Measurements from ENCODE around the gene DCP1A. TPM values are rescaled to one million over a fixed set of nuclear protein-coding genes. Genes with fewer than 3 reads are reported as not detected.

DCP1A gene
- total RNA-seq, 4 donors from 2014 or later = 15.2 to 28.4 (median 21.5) TPM

DNA sequence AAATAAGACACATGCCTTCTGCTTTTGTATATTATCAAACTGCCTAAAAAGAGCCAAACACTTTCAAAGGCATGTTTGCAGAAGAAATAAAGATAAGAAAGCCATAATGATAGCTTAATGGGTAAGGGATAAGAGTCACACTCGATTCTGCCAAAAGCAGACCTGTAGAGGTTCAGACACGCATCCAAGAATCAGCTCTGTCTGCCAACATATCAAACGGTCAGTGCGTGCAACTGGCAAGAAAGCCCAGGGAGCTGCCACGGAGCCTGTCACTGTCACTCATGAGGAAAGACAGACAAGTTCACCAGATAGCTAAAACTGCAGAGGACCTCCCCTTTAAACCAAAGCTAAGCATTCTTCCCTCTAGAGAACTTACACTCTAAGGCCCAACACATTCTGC, 23.2 kb downstream of the DCP1A start:
- intact Hi-C loops (cut with DNase I; ENCODE audit: low total_unique reads) = no loop called here
- 28 to 51% methylated on average over 5 of the region's 5 CpGs for WGBS, 2 donors
- no peak for DNase-seq (ENCODE audit: low spot score in 2 of 2)
- no peak overlapping the region for H3K4me3 ChIP-seq (ENCODE audit: low read depth, poor library complexity, severe bottlenecking)
- TF ChIP-seq, protein P1, sequence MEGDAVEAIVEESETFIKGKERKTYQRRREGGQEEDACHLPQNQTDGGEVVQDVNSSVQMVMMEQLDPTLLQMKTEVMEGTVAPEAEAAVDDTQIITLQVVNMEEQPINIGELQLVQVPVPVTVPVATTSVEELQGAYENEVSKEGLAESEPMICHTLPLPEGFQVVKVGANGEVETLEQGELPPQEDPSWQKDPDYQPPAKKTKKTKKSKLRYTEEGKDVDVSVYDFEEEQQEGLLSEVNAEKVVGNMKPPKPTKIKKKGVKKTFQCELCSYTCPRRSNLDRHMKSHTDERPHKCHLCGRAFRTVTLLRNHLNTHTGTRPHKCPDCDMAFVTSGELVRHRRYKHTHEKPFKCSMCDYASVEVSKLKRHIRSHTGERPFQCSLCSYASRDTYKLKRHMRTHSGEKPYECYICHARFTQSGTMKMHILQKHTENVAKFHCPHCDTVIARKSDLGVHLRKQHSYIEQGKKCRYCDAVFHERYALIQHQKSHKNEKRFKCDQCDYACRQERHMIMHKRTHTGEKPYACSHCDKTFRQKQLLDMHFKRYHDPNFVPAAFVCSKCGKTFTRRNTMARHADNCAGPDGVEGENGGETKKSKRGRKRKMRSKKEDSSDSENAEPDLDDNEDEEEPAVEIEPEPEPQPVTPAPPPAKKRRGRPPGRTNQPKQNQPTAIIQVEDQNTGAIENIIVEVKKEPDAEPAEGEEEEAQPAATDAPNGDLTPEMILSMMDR (IDR thresholded peaks at IDR 0.05) = no peak
- TF ChIP-seq POLR2A (IDR thresholded peaks at IDR 0.05) = no peak

DNA sequence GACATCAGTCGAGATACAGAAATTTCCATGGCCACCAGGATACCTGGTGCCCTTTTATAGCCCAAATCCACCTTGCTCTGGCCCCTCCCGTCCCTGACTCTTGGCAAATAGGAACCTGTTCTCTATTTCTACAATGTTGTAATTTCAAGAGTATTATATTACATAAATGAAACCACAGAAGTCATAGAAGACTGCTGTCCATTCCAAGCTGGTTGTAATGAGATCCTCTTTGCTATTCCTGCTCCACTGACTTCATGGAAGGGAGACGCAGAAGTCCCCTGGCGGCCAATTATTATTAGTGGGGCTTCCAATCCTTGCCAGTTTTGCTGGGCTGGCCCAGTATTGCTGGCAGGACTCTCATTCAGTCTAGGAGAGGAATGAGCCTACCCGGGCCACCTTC, 26.6 kb downstream of the DCP1A start:
- no peak for DNase-seq (ENCODE audit: low spot score in 2 of 2)
- H3K4me3 ChIP-seq (ENCODE audit: low read depth, poor library complexity, severe bottlenecking) = no peak overlapping the region
- intact Hi-C loops (cut with DNase I; ENCODE audit: low total_unique reads) = no loop called here
- no peak for TF ChIP-seq POLR2A (IDR thresholded peaks at IDR 0.05)
- 84 to 89% methylated on average over 5 of the region's 5 CpGs for WGBS, 2 donors

- intact Hi-C loops (cut with DNase I; ENCODE audit: low total_unique reads) = no loop called here
- no peak for TF ChIP-seq POLR2A (IDR thresholded peaks at IDR 0.05)
- TF ChIP-seq, protein P1 (IDR thresholded peaks at IDR 0.05) = no peak
- no peak overlapping the region for H3K4me3 ChIP-seq (ENCODE audit: low read depth, poor library complexity, severe bottlenecking)
- DNase-seq (ENCODE audit: low spot score in 2 of 2) = no peak
- 56 to 86% methylated on average over 3 of the region's 3 CpGs for WGBS, 2 donors
Measured at GRCh38 chr3:53318522-53318921, 28.8 kb downstream of the DCP1A start.

GRCh38 chr3:53312832-53313231, 34.5 kb downstream of the DCP1A start:
- TF ChIP-seq POLR2A (IDR thresholded peaks at IDR 0.05) = no peak
- TF ChIP-seq, protein P1 (IDR thresholded peaks at IDR 0.05) = no peak
- no peak for DNase-seq (ENCODE audit: low spot score in 2 of 2)
- 86 to 89% methylated on average over 1 of the region's 1 CpG for WGBS, 2 donors
- H3K4me3 ChIP-seq (ENCODE audit: low read depth, poor library complexity, severe bottlenecking) = no peak overlapping the region
- intact Hi-C loops (cut with DNase I; ENCODE audit: low total_unique reads) = no loop called here

GRCh38 chr3:53311882-53312281, 35.5 kb downstream of the DCP1A start:
- DNase-seq (ENCODE audit: low spot score in 2 of 2) = no peak
- no peak overlapping the region for H3K4me3 ChIP-seq (ENCODE audit: low read depth, poor library complexity, severe bottlenecking)
- intact Hi-C loops (cut with DNase I; ENCODE audit: low total_unique reads) = no loop called here
- 50 to 71% methylated on average over 3 of the region's 3 CpGs for WGBS, 2 donors
- TF ChIP-seq, protein P1 (IDR thresholded peaks at IDR 0.05) = no peak
- TF ChIP-seq POLR2A (IDR thresholded peaks at IDR 0.05) = no peak

GRCh38 chr3:53303957-53304356, 43.4 kb downstream of the DCP1A start:
- no peak for TF ChIP-seq POLR2A (IDR thresholded peaks at IDR 0.05)
- TF ChIP-seq, protein P1 (IDR thresholded peaks at IDR 0.05) = no peak
- intact Hi-C loops (cut with DNase I; ENCODE audit: low total_unique reads) = loop anchor here (5.0 kb wide), 1 partner anchor 408 kb away; no protein-coding TSS in a partner anchor
- 45 to 50% methylated on average over 3 of the region's 3 CpGs for WGBS, 2 donors
- DNase-seq (ENCODE audit: low spot score in 2 of 2) = no peak
- H3K4me3 ChIP-seq (ENCODE audit: low read depth, poor library complexity, severe bottlenecking) = no peak overlapping the region
